Measurements from ENCODE around the gene ABCD1. TPM values are rescaled to one million over a fixed set of nuclear protein-coding genes. Genes with fewer than 3 reads are reported as not detected.
A peak's percentile ranks its signal among the peaks of the same experiment; 100 is the strongest.

ABCD1 gene
- total and polyA plus RNA-seq, 9 of the 15 experiments (the other 6 are each of a cell fraction or from before 2014, with no cell fraction given), result 0.07 to 6.9 (median 2.2) TPM

DNA sequence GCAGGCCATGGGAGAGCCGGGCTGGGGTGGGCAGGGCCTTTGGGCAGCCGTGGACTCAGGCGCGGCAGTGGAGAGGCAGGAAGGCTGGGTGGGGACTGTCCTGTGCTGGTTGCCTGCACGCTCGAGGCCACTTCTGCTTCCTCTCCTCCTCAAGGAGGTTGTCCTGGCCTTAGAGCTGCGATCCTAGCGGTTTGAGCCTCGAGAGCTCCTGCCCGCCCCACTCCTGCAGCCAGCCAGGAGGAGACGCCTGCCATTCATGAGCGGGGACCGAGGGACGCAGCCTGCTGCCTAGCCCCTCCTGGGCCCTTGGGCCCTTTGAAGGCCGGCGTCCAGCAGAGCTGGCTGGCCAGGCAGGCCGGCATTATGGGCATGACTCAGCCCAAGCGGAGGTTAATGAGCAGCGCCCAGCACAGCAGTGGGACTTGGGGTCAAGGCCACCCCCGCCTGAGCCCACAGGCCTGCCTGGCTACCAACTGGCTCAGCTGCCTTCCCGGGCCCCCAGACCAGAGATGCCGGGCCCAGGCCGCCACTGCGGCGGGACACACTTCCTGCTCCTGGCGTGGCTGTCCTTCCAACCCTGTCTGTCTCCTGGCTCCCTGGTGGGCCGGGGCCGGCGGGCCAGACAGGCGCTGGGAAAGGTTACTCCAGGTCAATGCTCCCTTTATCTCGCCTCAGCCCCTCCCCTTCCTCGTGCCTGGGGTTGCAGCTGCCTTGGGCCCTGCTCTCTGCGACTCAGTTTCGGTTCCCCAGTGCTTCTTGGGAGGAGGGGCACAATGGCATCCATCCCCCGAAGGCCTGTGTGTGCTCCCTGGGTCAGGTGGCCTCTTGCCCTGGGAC lies 1.8 kb downstream of the ABCD1 start (continued):
- TF ChIP-seq FOXP1 (CRISPR knock-in tag; IDR thresholded peaks at IDR 0.05), result no peak
- no peak for TF ChIP-seq KAT7 (CRISPR knock-in tag; IDR thresholded peaks at IDR 0.05; ENCODE audit: borderline replicate concordance)
- no peak for TF ChIP-seq POLR3A (IDR thresholded peaks at IDR 0.05; ENCODE audit: borderline replicate concordance, extremely low read depth, insufficient read depth, insufficient read length)
- no peak for TF ChIP-seq ZMIZ1 (IDR thresholded peaks at IDR 0.05; ENCODE audit: low read depth in 2 of 2, low read length in 2 of 2)
- TF ChIP-seq ZNF696 (CRISPR knock-in tag; conservative IDR thresholded peaks at IDR 0.05), result no peak
- no peak for TF ChIP-seq ZKSCAN8 (CRISPR knock-in tag; IDR thresholded peaks at IDR 0.05)
- TF ChIP-seq ZNF140 (CRISPR knock-in tag; IDR thresholded peaks at IDR 0.05), result no peak
- TF ChIP-seq HDGF (IDR thresholded peaks at IDR 0.05), result no peak
- no peak for TF ChIP-seq ATF1 (CRISPR knock-in tag; IDR thresholded peaks at IDR 0.05)
- TF ChIP-seq ATF1 (tag; IDR thresholded peaks at IDR 0.05), result peak; percentile 21; the same call in 1 of the 2 replicates
- no peak for TF ChIP-seq FUS (optimal IDR thresholded peaks at IDR 0.05; ENCODE audit: low read depth, low read length)
- TF ChIP-seq, protein P1, sequence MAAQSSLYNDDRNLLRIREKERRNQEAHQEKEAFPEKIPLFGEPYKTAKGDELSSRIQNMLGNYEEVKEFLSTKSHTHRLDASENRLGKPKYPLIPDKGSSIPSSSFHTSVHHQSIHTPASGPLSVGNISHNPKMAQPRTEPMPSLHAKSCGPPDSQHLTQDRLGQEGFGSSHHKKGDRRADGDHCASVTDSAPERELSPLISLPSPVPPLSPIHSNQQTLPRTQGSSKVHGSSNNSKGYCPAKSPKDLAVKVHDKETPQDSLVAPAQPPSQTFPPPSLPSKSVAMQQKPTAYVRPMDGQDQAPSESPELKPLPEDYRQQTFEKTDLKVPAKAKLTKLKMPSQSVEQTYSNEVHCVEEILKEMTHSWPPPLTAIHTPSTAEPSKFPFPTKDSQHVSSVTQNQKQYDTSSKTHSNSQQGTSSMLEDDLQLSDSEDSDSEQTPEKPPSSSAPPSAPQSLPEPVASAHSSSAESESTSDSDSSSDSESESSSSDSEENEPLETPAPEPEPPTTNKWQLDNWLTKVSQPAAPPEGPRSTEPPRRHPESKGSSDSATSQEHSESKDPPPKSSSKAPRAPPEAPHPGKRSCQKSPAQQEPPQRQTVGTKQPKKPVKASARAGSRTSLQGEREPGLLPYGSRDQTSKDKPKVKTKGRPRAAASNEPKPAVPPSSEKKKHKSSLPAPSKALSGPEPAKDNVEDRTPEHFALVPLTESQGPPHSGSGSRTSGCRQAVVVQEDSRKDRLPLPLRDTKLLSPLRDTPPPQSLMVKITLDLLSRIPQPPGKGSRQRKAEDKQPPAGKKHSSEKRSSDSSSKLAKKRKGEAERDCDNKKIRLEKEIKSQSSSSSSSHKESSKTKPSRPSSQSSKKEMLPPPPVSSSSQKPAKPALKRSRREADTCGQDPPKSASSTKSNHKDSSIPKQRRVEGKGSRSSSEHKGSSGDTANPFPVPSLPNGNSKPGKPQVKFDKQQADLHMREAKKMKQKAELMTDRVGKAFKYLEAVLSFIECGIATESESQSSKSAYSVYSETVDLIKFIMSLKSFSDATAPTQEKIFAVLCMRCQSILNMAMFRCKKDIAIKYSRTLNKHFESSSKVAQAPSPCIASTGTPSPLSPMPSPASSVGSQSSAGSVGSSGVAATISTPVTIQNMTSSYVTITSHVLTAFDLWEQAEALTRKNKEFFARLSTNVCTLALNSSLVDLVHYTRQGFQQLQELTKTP (IDR thresholded peaks at IDR 0.05; ENCODE audit: low read depth in 1 of 2, partially characterized antibody in 2 of 2), result no peak
- TF ChIP-seq TBL1XR1 (IDR thresholded peaks at IDR 0.05; ENCODE audit: low read length in 2 of 2), result peak in 1 of 2 experiments; percentile 80; a peak in 2 of 4 replicates
- no peak for TF ChIP-seq HLTF (IDR thresholded peaks at IDR 0.05)
- TF ChIP-seq PML (IDR thresholded peaks at IDR 0.05; ENCODE audit: low read length), result no peak
- no peak for TF ChIP-seq MEF2A (IDR thresholded peaks at IDR 0.05; ENCODE audit: control insufficient read depth, low read depth, low read length)
- TF ChIP-seq E2F5 (CRISPR knock-in tag; IDR thresholded peaks at IDR 0.05), result no peak
- no peak for TF ChIP-seq CBFB (CRISPR knock-in tag; IDR thresholded peaks at IDR 0.05)
- TF ChIP-seq TCF3 (CRISPR knock-in tag; IDR thresholded peaks at IDR 0.05), result peak; percentile 8; the same call in 1 of the 2 replicates
- TF ChIP-seq KLF1 (tag; IDR thresholded peaks at IDR 0.05), result no peak
